ENCODE measurements around the gene FBXO17. TPM values are rescaled to one million over a fixed set of nuclear protein-coding genes. Genes with fewer than 3 reads are reported as not detected.
A peak's percentile ranks its signal among the peaks of the same experiment; 100 is the strongest.

The FBXO17 gene
- total and polyA plus RNA-seq, 2 of the 13 experiments (the other 11 are each of a cell fraction or from before 2014, with no cell fraction given) = 22.1 to 58.7 TPM

DNA sequence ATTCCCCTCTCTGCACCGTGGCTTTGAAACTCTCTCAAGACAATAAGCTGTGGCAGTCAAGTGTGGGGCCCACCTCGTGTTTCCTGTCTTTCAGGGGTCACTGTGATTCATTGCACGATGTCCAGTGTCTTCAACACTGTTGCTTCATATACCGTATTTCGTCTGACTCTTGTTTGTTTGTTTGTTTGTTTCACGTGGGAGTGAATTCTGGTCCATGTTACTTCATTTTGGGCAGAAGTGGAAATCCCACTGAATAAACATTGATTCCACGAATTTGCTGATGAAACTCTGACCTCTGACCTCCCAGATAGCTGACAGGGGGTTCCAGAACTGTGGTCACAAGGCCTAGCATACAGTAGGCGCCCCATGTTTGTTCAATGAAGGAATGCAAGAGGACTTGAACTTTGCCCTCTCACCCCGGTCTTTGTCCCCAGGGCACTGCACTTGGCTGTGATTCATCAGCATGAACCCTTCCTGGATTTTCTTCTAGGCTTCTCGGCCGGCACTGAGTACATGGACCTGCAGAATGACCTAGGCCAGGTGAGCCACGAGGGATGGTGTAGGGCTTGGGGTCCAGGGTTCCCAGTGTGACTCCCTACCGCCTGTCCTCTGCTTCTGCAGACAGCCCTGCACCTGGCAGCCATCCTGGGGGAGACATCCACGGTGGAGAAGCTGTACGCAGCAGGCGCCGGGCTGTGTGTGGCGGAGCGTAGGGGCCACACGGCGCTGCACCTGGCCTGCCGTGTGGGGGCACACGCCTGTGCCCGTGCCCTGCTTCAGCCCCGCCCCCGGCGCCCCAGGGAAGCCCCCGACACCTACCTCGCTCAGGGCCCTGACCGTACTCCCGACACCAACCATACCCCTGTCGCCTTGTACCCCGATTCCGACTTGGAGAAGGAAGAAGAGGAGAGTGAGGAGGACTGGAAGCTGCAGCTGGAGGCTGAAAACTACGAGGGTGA is 70.7 kb downstream of the FBXO17 start:
- H3K36me3 ChIP-seq (replicated peaks in 1 of 2; ENCODE audit: control insufficient read depth in 1 of 2, insufficient read depth in 2 of 2, low read length in 2 of 2) = peaks cover 4 to 12% of the 10 kb centered on the region in 2 experiments; a peak in 3 of 5 replicates
- H4K20me1 ChIP-seq (ENCODE audit: insufficient read depth, low read length) = no peaks in the 10 kb centered on the region
- H3K79me2 ChIP-seq (ENCODE audit: insufficient read depth, low read length) = peaks cover 1% of the 10 kb centered on the region
- WGBS (ENCODE audit: low lambda C conversion rate) = 88% methylated on average over 35 of the region's 35 CpGs
- CTCF ChIA-PET (ENCODE audit: low intra/inter-chr PET ratio, low total read pairs) = no interaction called here
- ATAC-seq (peak; percentile 15; the same call in 2 of the 3 replicates), FAIRE-seq (no peak), DNase-seq (ENCODE audit: low spot score) (no peak)
- in situ Hi-C loops (cut with HindIII; ENCODE audit: extremely low pct_ligation_motif_present, low pct_unique_long_range_greater_than_20kb) = loop anchor here (25.0 kb wide), 1 partner anchor 168 kb away; the partner anchor contains the start of gene CAPN12
- POLR2A ChIA-PET = interaction anchor here (0.6 to 1.0 kb wide), 2 partner anchors 13 to 37 kb away, joined by 4 read pairs; no protein-coding TSS in a partner anchor
- H2AFZ ChIP-seq (ENCODE audit: low read length) = no peak overlapping the region
- no peak overlapping the region for H3K4me2 ChIP-seq (ENCODE audit: low read depth, low read length)
- H3K4me1 ChIP-seq (ENCODE audit: insufficient read depth, low read length) = peaks cover 21% of the 10 kb centered on the region
- H3K27me3 ChIP-seq (ENCODE audit: control insufficient read depth in 1 of 2, insufficient read depth in 2 of 2, low read length in 2 of 2) = no peaks in the 10 kb centered on the region
- H3K4me3 ChIP-seq (replicated peaks in 1 of 3; ENCODE audit: insufficient read depth in 1 of 3, low read depth in 2 of 3, low read length in 3 of 3) = no peak overlapping the region
- intact Hi-C loops (cut with micrococcal nuclease; ENCODE audit: unreplicated experiment) = no loop called here
- H3K9me3 ChIP-seq (ENCODE audit: low read length) = no peaks in the 10 kb centered on the region
- no TSS peak for BruUV-seq (replicated peaks)
- H3K27ac ChIP-seq (ENCODE audit: extremely low read length, insufficient read depth, low read length) = no peak overlapping the region
- H3K9ac ChIP-seq (ENCODE audit: insufficient read depth, low read depth, low read length) = no peak overlapping the region
- no peak for TF ChIP-seq ZNF317 (CRISPR knock-in tag; IDR thresholded peaks at IDR 0.05)
- TF ChIP-seq, protein P1, sequence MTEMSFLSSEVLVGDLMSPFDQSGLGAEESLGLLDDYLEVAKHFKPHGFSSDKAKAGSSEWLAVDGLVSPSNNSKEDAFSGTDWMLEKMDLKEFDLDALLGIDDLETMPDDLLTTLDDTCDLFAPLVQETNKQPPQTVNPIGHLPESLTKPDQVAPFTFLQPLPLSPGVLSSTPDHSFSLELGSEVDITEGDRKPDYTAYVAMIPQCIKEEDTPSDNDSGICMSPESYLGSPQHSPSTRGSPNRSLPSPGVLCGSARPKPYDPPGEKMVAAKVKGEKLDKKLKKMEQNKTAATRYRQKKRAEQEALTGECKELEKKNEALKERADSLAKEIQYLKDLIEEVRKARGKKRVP (CRISPR knock-in tag; IDR thresholded peaks at IDR 0.05) = 0 out of 4 replicates have a peak, but pooled peaks of 1 of the 2 experiments have one; percentile 35
- TF ChIP-seq ZNF547 (CRISPR knock-in tag; IDR thresholded peaks at IDR 0.05) = no peak
- TF ChIP-seq FOSL2 (CRISPR knock-in tag; IDR thresholded peaks at IDR 0.05) = peak; percentile 32; the same call in 1 of the 2 replicates
- TF ChIP-seq, protein P2, sequence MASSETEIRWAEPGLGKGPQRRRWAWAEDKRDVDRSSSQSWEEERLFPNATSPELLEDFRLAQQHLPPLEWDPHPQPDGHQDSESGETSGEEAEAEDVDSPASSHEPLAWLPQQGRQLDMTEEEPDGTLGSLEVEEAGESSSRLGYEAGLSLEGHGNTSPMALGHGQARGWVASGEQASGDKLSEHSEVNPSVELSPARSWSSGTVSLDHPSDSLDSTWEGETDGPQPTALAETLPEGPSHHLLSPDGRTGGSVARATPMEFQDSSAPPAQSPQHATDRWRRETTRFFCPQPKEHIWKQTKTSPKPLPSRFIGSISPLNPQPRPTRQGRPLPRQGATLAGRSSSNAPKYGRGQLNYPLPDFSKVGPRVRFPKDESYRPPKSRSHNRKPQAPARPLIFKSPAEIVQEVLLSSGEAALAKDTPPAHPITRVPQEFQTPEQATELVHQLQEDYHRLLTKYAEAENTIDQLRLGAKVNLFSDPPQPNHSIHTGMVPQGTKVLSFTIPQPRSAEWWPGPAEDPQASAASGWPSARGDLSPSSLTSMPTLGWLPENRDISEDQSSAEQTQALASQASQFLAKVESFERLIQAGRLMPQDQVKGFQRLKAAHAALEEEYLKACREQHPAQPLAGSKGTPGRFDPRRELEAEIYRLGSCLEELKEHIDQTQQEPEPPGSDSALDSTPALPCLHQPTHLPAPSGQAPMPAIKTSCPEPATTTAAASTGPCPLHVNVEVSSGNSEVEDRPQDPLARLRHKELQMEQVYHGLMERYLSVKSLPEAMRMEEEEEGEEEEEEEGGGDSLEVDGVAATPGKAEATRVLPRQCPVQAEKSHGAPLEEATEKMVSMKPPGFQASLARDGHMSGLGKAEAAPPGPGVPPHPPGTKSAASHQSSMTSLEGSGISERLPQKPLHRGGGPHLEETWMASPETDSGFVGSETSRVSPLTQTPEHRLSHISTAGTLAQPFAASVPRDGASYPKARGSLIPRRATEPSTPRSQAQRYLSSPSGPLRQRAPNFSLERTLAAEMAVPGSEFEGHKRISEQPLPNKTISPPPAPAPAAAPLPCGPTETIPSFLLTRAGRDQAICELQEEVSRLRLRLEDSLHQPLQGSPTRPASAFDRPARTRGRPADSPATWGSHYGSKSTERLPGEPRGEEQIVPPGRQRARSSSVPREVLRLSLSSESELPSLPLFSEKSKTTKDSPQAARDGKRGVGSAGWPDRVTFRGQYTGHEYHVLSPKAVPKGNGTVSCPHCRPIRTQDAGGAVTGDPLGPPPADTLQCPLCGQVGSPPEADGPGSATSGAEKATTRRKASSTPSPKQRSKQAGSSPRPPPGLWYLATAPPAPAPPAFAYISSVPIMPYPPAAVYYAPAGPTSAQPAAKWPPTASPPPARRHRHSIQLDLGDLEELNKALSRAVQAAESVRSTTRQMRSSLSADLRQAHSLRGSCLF (CRISPR knock-in tag; IDR thresholded peaks at IDR 0.05; ENCODE audit: borderline replicate concordance) = no peak
- no peak for TF ChIP-seq ZNF180 (CRISPR knock-in tag; IDR thresholded peaks at IDR 0.05; ENCODE audit: borderline replicate concordance, low read depth)
- TF ChIP-seq, protein P3, sequence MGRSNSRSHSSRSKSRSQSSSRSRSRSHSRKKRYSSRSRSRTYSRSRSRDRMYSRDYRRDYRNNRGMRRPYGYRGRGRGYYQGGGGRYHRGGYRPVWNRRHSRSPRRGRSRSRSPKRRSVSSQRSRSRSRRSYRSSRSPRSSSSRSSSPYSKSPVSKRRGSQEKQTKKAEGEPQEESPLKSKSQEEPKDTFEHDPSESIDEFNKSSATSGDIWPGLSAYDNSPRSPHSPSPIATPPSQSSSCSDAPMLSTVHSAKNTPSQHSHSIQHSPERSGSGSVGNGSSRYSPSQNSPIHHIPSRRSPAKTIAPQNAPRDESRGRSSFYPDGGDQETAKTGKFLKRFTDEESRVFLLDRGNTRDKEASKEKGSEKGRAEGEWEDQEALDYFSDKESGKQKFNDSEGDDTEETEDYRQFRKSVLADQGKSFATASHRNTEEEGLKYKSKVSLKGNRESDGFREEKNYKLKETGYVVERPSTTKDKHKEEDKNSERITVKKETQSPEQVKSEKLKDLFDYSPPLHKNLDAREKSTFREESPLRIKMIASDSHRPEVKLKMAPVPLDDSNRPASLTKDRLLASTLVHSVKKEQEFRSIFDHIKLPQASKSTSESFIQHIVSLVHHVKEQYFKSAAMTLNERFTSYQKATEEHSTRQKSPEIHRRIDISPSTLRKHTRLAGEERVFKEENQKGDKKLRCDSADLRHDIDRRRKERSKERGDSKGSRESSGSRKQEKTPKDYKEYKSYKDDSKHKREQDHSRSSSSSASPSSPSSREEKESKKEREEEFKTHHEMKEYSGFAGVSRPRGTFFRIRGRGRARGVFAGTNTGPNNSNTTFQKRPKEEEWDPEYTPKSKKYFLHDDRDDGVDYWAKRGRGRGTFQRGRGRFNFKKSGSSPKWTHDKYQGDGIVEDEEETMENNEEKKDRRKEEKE (IDR thresholded peaks at IDR 0.05) = no peak
- peak; percentile 57; the same call in 1 of the 2 replicates for TF ChIP-seq HNF4G (IDR thresholded peaks at IDR 0.05; ENCODE audit: borderline replicate concordance, low read depth, low read length)
- TF ChIP-seq HNF4G (CRISPR knock-in tag; IDR thresholded peaks at IDR 0.05; ENCODE audit: borderline replicate concordance, low read depth) = no peak
- TF ChIP-seq KDM5B (CRISPR knock-in tag; IDR thresholded peaks at IDR 0.05; ENCODE audit: borderline replicate concordance) = no peak
- TF ChIP-seq, protein P4, sequence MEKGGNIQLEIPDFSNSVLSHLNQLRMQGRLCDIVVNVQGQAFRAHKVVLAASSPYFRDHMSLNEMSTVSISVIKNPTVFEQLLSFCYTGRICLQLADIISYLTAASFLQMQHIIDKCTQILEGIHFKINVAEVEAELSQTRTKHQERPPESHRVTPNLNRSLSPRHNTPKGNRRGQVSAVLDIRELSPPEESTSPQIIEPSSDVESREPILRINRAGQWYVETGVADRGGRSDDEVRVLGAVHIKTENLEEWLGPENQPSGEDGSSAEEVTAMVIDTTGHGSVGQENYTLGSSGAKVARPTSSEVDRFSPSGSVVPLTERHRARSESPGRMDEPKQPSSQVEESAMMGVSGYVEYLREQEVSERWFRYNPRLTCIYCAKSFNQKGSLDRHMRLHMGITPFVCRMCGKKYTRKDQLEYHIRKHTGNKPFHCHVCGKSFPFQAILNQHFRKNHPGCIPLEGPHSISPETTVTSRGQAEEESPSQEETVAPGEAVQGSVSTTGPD (CRISPR knock-in tag; IDR thresholded peaks at IDR 0.05) = no peak
